Peyer's patch (tissue), 4 donors: ENCODE data around the gene DCBLD2.

ENCODE experiments used
- POLR2A ChIP-seq, 2 donors: fragments of 450-650 bp; IDR thresholded peaks; one replicate each; pipeline ENCODE4 v1.5.1; 2017; ENCODE audit warnings: antibody characterized with exemption in 2 of 2, mild to moderate bottlenecking in 2 of 2, moderate library complexity in 2 of 2
- TF ChIP-seq, protein P1 (sequence below), 6 experiments: fragments of 450-650 bp in 4 of 6; fragments of 200-600 bp in 2 of 6; sonication (generic) in 1 of 6; IDR thresholded peaks; one replicate each; pipeline ENCODE4 v1.5.1; 2017 to 2019; ENCODE audit warnings: antibody characterized with exemption in 6 of 6, mild to moderate bottlenecking in 3 of 6, moderate library complexity in 1 of 6

DNA sequence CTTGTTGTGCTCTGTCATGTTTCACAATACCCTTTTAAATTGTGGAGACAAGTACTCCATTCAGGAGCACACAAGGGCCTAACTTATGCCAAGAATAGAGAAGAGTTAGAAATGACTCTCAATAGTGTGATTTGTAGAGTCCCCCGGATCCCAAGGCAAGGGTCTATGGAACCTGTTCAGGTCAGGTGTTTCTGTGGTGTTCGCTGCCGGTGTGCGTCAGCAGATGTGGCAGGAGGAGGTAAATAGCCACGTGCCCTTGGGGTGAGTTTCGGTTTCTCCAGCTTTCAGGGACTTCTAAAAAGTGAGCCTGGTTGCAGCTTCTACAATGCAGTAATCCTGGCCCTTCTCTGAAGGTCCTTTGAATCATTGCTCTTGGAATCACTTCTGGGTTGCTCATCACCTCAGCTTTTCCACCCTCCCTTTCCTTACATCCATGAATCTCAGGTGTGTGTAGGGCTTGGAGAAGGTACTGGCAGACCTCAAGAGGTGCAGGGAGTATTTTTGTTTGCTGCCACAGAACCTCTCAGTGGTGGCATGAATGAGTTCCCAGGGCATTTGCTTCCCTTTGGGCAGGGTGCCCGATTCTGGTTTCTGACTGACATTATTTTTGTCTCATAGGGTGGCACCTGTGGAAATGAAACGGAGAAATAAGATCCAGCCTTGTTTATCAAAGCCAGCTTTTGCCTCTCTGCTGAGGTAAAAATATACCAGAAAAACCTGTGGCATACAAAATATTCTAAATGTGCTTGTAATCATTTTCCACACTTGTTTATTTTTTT is 131.0 kb downstream of the DCBLD2 start:
- TF ChIP-seq, protein P1, sequence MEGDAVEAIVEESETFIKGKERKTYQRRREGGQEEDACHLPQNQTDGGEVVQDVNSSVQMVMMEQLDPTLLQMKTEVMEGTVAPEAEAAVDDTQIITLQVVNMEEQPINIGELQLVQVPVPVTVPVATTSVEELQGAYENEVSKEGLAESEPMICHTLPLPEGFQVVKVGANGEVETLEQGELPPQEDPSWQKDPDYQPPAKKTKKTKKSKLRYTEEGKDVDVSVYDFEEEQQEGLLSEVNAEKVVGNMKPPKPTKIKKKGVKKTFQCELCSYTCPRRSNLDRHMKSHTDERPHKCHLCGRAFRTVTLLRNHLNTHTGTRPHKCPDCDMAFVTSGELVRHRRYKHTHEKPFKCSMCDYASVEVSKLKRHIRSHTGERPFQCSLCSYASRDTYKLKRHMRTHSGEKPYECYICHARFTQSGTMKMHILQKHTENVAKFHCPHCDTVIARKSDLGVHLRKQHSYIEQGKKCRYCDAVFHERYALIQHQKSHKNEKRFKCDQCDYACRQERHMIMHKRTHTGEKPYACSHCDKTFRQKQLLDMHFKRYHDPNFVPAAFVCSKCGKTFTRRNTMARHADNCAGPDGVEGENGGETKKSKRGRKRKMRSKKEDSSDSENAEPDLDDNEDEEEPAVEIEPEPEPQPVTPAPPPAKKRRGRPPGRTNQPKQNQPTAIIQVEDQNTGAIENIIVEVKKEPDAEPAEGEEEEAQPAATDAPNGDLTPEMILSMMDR (IDR thresholded peaks at IDR 0.05), result no peak
- TF ChIP-seq POLR2A (IDR thresholded peaks at IDR 0.05), result no peak
